GM04504 (cell line): ENCODE results near the gene FOS.
A peak's percentile ranks its signal among the peaks of the same experiment; 100 is the strongest.
"Not testable (repeated sequence)": the region's sequence is repeated elsewhere in the genome, so short reads cannot be mapped to it uniquely, and the experiment has no call there.

ENCODE experiments used
- DNase-seq: peaks from one replicate; pipeline ENCODE4 v3.0.0-alpha.2; 2012; ENCODE audit warnings: low read depth

Gene FOS

GRCh38 chr14:75278422-75279152 is at the start of gene FOS:
FOS (plus strand) TSS chr14:75278828; CDS start chr14:75278983, 155 bp downstream.
- DNase-seq = peak; percentile 91

GRCh38 chr14:75229661-75230139 is 48.9 kb upstream of the FOS start:
- DNase-seq = no peak

GRCh38 chr14:75230140-75230792 is 48.4 kb upstream of the FOS start:
- DNase-seq = no peak

GRCh38 chr14:75231320-75231719 is 47.3 kb upstream of the FOS start:
- DNase-seq = no peak

- no peak for DNase-seq
These were observed 46.4 kb upstream of the FOS start for GRCh38 chr14:75232191-75232590.

GRCh38 chr14:75232597-75232996 is 46.0 kb upstream of the FOS start:
- no peak for DNase-seq

- DNase-seq = no peak
These were observed 44.2 kb upstream of the FOS start for GRCh38 chr14:75234173-75235115.

- not testable (repeated sequence) for DNase-seq
These were observed 43.4 kb upstream of the FOS start for GRCh38 chr14:75235198-75235597.

- DNase-seq = no peak
These were observed 42.2 kb upstream of the FOS start for GRCh38 chr14:75236467-75236866.

- no peak for DNase-seq
These were observed 41.7 kb upstream of the FOS start for GRCh38 chr14:75236901-75237419.

- DNase-seq = no peak
These were observed 39.7 kb upstream of the FOS start for GRCh38 chr14:75238756-75239455.

GRCh38 chr14:75240781-75241180 is 37.8 kb upstream of the FOS start:
- no peak for DNase-seq

- peak; percentile 55 for DNase-seq
These were observed 35.9 kb upstream of the FOS start for GRCh38 chr14:75242546-75243273.

- DNase-seq = no peak
These were observed 34.5 kb upstream of the FOS start for GRCh38 chr14:75244121-75244520.

- no peak for DNase-seq
These were observed 31.9 kb upstream of the FOS start for GRCh38 chr14:75246546-75247285.

GRCh38 chr14:75247286-75247922 is 31.2 kb upstream of the FOS start:
- no peak for DNase-seq

- DNase-seq = no peak
These were observed 30.7 kb upstream of the FOS start for GRCh38 chr14:75247939-75248338.

- DNase-seq = no peak
These were observed 29.2 kb upstream of the FOS start for GRCh38 chr14:75249251-75249957.

GRCh38 chr14:75249958-75250336 is 28.7 kb upstream of the FOS start:
- DNase-seq = no peak
